Measurements from ENCODE around the gene REEP1.
"Not testable (repeated sequence)": the region's sequence is repeated elsewhere in the genome, so short reads cannot be mapped to it uniquely, and the experiment has no call there.

The REEP1 gene

DNA sequence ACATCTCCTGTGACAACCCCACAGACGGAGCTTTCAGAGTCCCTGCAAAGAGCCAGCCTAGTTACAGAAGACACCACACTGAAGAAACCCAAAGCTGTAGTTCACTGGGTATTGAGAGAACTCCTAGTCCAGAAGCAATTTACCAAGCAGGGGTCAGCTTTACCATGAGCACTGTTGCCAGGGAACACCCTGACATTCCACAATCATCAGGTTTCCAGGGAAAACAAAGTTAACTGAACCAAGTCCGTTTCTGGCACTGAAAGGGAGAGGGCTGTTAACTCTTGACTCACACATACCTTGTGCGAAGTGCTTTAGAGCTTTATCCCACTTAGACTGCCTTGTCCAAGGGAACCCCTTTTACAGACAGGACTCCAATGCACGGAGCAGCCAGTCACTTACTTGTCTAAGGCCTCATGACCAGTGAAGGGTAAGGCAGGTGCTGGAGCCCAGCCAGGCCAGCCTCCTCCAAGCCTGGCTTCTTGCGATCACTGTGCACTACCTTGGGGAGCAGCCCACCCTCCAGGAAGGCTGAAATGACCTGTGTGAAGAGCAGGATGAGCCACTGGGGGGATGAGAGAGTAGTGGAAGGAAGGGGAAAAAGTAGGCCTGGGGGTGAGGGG lies 53.9 kb downstream of the REEP1 start:
- no peak for DNase-seq (ENCODE audit: low read depth)

DNA sequence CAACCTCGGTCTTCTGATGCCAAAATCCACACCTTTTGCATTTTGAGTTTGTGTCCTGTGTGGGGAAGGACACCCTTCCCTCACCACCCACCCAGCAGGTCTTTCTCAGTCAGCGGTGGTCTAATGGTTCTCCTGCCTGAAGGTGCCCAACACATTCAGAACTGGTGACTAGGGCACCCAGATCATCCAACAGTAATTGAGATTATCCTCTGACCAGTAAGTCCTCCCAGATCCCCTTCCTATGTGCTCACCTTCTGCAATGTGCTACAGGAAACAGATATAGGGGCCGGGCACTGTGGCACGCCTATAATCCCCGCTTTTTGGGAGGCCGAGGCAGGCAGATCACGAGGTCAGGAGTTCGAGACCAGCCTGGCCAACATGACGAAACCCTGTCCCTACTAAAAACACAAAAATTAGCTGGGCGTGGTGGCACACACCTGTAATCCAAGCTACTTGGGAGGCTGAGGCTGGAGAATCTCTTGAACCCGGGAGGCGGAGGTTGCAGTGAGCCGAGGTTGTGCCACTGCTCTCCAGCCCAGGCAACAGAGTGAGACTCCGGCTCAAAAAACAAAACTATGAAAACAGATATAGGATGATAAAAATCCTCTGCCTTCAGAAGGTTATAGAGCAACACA lies 56.2 kb downstream of the REEP1 start:
- no peak for DNase-seq (ENCODE audit: low read depth)

- DNase-seq (ENCODE audit: low read depth), result no peak
Measured at GRCh38 chr2:86280191-86280667, 57.2 kb downstream of the REEP1 start.

DNA sequence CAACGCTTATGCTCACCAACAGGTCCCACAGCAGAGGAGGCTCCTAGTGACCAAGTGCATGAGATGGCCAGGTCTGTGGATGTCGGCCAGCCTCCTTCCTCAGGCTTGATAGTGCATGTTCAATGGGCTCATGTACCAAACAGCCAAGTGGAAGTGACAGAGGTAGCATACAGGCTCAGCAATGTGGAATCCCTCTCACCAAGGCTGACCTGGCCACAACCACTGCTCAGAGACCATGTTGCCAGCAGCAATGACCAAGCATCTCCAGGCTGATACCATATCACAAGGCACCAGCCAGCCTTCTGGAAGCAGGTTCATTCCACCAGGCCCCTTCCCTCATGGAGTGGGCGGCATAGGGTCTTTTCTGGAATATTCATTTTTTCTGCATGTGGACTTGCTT lies 61.5 kb downstream of the REEP1 start:
- DNase-seq (ENCODE audit: low read depth), result no peak

- no peak for DNase-seq (ENCODE audit: low read depth)
Measured at GRCh38 chr2:86275384-86275799, 62.0 kb downstream of the REEP1 start.

- DNase-seq (ENCODE audit: low read depth), result no peak
Measured at GRCh38 chr2:86274918-86275275, 62.5 kb downstream of the REEP1 start.

DNA sequence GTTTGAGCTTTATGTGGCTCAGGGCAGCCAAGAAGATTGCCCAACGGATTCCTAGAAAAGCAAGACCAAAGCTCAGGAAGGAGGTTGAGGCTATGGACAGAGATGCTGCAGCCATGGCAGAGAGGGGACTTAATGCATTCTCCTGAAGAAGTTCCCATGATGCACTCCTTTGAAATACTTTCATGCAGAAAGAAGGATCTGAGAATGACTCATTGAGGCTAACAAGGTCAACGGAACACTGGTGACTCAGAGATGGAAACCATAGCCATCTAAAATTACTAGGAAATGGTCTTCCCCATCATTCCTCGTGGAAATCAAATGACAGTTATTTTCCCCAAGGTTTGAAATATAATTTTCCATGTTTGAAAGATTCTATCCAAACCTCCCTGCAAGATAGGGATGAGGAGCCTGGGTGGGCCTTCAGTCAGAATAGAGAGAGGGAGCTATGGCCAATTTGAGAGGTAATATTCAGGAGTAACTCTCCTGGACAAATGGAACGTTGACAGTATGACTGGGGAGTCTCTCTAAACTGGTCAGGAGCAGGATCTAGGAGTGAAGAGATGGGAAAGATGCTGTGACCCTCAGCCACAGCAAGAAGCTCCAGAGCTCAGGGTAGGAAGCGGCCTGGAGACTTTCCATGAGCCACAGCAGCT lies 63.0 kb downstream of the REEP1 start:
- no peak for DNase-seq (ENCODE audit: low read depth)

GRCh38 chr2:86272111-86272510 lies 65.3 kb downstream of the REEP1 start:
- no peak for DNase-seq (ENCODE audit: low read depth)

GRCh38 chr2:86271248-86271647 lies 66.2 kb downstream of the REEP1 start:
- no peak for DNase-seq (ENCODE audit: low read depth)

DNA sequence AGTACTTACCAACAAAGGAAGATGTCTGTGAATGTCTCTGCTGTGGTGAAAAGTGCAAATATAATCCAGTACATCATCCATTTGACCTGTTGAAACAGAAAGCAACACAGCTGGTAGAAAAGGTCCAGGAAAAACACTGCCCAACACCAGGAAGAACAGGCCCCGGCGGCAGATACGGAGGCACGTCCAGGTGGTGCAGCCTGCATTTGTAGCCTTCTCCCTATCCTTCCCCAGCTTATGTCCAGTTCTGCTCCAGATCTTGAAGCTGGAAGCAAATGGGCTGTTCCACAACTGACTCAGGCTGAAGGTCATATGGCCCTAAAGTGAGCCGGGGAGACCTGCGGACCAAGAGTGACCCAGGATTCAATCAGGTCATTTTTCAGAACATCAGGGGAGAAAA lies 73.5 kb downstream of the REEP1 start:
- DNase-seq (ENCODE audit: low read depth), result no peak

DNA sequence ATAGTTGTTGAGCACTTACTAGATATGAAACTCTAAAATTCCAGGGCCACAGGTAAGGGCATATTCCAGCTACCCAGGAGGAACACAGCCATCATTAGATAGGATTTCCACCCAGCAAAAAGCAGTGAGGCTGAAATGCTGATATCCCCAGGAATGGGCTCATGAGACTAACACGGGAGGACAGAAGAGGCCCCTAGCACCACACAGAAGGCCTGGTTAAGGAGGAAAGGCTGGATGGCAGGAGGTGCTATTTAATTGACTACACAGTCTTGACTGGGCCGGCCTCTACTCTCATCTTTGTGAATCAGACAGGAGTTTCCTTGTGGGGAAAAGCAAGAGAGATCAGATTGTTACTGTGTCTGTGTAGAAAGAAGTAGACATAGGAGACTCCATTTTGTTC lies 76.4 kb downstream of the REEP1 start:
- DNase-seq (ENCODE audit: low read depth), result no peak

- DNase-seq (ENCODE audit: low read depth), result no peak
Measured at GRCh38 chr2:86258106-86258505, 79.3 kb downstream of the REEP1 start.

- no peak for DNase-seq (ENCODE audit: low read depth)
Measured at GRCh38 chr2:86256982-86257381, 80.4 kb downstream of the REEP1 start.

DNA sequence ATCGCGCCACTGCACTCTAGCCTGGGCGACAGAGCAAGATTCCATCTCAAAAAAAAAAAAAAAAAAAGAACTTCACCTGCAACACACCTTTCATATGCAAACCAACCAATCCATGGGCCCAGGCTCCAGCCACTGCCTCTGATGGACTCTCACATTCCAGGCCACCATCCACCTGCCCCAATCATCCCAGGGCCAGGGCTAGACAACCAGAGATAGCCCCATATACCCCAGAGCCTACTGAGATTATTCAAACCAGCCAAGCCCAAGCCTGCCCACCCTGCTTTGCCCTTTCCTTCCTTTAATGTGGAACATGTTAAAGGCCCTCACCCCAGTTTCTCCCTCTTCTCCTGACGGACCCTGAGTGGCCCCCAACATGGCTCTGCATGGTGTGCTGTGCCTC lies 81.1 kb downstream of the REEP1 start:
- DNase-seq (ENCODE audit: low read depth), result no peak

DNA sequence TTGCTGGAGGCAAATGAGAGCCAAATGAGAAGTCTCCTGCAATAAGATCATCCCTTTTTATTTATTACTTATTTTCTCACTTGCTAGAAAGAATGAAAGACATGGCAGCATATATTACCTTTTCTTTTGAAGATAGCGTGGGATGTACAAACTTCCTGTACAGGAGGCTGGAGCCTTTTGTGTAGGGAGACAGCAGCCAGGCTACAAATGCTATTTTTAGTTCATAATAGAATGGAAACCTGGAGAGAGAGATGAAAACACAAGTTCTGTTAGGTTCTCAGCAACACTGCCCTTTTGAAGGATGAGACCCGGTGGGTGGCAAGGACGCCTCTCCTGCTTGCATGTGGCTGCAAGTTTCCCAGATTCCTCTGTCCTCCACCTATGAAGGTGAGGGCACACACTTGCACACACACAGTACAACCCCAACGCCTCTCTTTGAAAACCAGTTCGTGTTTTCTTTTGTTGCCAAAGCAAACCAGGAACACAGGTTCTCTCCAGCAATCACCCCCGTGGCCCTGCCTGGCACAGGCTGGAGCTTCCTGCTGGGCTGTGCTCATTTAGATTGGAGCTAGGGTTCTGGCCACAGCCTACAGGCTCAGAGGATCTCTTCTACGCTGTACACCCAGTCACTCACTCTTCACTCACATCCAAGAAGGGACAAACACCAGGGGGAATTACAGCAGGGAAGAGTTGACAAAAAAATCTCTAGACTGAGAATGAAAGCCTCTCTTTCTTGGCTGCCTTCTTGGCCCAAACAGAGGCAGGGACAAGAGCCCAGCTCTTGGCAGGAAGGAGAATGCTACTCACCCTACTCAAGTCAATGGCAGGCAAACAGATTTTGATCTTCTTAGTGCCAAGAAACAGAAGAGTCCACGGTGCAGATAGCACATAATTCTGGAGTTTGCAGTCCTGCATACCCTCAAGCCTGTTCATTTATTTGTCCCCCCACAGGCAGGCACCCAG lies 82.6 kb downstream of the REEP1 start:
- DNase-seq (ENCODE audit: low read depth), result no peak

DNA sequence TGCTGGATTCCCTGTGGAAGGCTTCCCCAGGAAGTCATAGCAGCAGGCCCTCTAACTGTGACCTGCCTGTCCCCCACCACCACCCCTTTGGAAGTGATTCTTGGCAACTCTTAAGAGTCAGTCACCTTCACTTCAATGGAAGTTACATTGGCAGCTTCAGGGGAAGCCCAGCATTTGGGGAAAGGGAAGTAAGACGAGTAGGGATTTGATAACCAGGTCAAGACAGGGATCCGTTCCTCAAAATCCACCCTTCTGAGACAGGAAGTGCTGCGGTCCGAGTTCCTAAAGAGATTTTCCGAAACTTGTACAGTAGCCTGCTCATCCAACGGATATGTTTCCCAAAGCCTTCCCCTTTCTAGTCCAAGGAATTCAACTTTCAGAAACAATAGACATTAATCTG lies 84.0 kb downstream of the REEP1 start:
- DNase-seq (ENCODE audit: low read depth), result no peak

- DNase-seq (ENCODE audit: low read depth), result no peak
Measured at GRCh38 chr2:86251840-86252266, 85.6 kb downstream of the REEP1 start.

GRCh38 chr2:86249579-86250391 lies 87.6 kb downstream of the REEP1 start:
- no peak for DNase-seq (ENCODE audit: low read depth)

- DNase-seq (ENCODE audit: low read depth), result no peak
Measured at GRCh38 chr2:86249176-86249575, 88.2 kb downstream of the REEP1 start.

DNA sequence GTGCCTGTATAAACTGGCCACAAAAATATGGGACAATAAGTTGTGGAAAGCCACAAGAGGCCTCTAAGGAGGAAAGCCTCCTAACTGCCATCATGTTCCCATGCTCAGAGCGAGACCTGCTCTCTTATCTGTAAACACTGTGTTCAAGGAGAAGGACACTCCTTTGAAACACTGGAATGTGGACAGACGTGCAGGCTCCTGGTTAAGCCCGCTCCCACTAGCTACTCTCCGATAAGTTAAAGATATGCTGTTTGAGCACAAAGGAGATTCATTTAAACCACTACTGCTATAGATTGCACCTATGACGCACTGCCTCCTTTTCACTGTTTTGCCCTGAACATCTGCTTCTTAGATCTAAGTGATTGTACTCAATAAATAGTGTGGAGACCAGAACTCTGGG lies 92.2 kb downstream of the REEP1 start:
- not testable (repeated sequence) for DNase-seq (ENCODE audit: low read depth)

GRCh38 chr2:86244781-86245180 lies 92.6 kb downstream of the REEP1 start:
- DNase-seq (ENCODE audit: low read depth), result not testable (repeated sequence)
